HCT116 (cell line): ENCODE measurements around the gene OVOL2.

Experiments used
- EZH2 ChIP-seq: fragments of 200-600 bp; sonication (generic); IDR thresholded peaks from 2 replicates; pipeline ENCODE4 v1.6.1; 2017; ENCODE audit warnings: antibody characterized with exemption, mixed run types
- EZH2phosphoT487 ChIP-seq: fragments of 200-600 bp; IDR thresholded peaks from 2 replicates; pipeline ENCODE4 v1.6.1; 2018; ENCODE audit warnings: antibody characterized with exemption, borderline replicate concordance
- POLR2A ChIP-seq: IDR thresholded peaks from 2 replicates; pipeline ENCODE4 v1.7.0; 2011; ENCODE audit warnings: borderline replicate concordance; ENCODE audit not compliant: insufficient read depth, insufficient read length; ENCODE audit errors: extremely low read depth
- POLR2AphosphoS5 ChIP-seq: IDR thresholded peaks from 2 replicates; pipeline ENCODE4 v1.6.1; 2011; ENCODE audit warnings: mild to moderate bottlenecking, low read depth, low read length, moderate library complexity
- RAD21 ChIP-seq: IDR thresholded peaks from 2 replicates; pipeline ENCODE4 v1.6.1; 2012; ENCODE audit warnings: low read depth, mild to moderate bottlenecking
- SRF ChIP-seq: IDR thresholded peaks from 2 replicates; pipeline ENCODE4 v1.6.1; 2012; ENCODE audit warnings: low read depth
- TCF7L2 ChIP-seq: IDR thresholded peaks from 2 replicates; pipeline ENCODE4 v1.7.0; 2011; ENCODE audit warnings: borderline replicate concordance, inconsistent platforms; ENCODE audit not compliant: insufficient read depth, insufficient read length; ENCODE audit errors: extremely low read depth
- YY1 ChIP-seq: IDR thresholded peaks from 2 replicates; pipeline ENCODE4 v1.6.1; 2011; ENCODE audit warnings: low read length, low read depth, moderate library complexity, mild to moderate bottlenecking; ENCODE audit not compliant: insufficient replicate concordance; ENCODE audit errors: extremely low read depth
- ZNF274 ChIP-seq: fragments of 200-500 bp; sonication (Bioruptor generic); IDR thresholded peaks from 2 replicates; pipeline ENCODE4 v1.6.1; 2014; ENCODE audit warnings: mild to moderate bottlenecking, low read depth, low read length, inconsistent platforms
- TF ChIP-seq, protein P1 (sequence below), 3 experiments: fragments of 200-600 bp in 1 of 3; sonication (generic) in 1 of 3; IDR thresholded peaks in 2 of 3; conservative IDR thresholded peaks in 1 of 3; 2 replicates each; pipeline ENCODE4 v1.5.1; 2012 to 2017; ENCODE audit warnings: low read depth in 2 of 3, low read length in 2 of 3, antibody characterized with exemption in 1 of 3, borderline replicate concordance in 1 of 3, control low read depth in 1 of 3, mild to moderate bottlenecking in 1 of 3, mixed read lengths in 1 of 3, mixed run types in 1 of 3, moderate library complexity in 1 of 3; ENCODE audit not compliant: insufficient read depth in 1 of 3
- TF ChIP-seq, protein P2 (sequence below): IDR thresholded peaks from 2 replicates; pipeline ENCODE4 v1.6.1; 2012
- TF ChIP-seq, protein P3 (sequence below): IDR thresholded peaks from 2 replicates; pipeline ENCODE4 v1.6.1; 2012; ENCODE audit warnings: low read depth
- TF ChIP-seq, protein P4 (sequence below): IDR thresholded peaks from 2 replicates; pipeline ENCODE4 v1.6.1; 2012

DNA sequence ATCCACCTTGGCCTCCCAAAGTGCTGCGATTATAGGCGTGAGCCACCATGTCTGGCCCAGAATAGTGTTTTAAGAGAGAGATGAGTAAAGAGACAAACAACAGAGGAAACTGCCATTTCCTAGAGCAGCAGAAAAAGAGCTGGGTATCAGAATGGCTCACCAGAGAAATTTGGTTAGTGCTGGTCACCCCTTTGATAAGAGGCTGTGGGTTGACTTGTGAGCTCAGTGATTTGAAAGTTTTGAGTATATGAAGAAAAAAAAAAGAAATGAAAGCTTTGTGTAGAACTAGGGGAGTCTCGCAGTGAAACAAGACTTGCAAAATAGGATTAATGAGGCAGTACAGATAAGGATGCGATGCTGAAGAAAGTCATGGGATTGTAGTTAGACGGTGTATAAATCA lies 59.3 kb downstream of the OVOL2 start:
- TF ChIP-seq, protein P1, sequence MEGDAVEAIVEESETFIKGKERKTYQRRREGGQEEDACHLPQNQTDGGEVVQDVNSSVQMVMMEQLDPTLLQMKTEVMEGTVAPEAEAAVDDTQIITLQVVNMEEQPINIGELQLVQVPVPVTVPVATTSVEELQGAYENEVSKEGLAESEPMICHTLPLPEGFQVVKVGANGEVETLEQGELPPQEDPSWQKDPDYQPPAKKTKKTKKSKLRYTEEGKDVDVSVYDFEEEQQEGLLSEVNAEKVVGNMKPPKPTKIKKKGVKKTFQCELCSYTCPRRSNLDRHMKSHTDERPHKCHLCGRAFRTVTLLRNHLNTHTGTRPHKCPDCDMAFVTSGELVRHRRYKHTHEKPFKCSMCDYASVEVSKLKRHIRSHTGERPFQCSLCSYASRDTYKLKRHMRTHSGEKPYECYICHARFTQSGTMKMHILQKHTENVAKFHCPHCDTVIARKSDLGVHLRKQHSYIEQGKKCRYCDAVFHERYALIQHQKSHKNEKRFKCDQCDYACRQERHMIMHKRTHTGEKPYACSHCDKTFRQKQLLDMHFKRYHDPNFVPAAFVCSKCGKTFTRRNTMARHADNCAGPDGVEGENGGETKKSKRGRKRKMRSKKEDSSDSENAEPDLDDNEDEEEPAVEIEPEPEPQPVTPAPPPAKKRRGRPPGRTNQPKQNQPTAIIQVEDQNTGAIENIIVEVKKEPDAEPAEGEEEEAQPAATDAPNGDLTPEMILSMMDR (IDR thresholded peaks at IDR 0.05 in 2 of 3, conservative IDR thresholded peaks at IDR 0.05 in 1 of 3; ENCODE audit: borderline replicate concordance in 1 of 3, insufficient read depth in 1 of 3, low read depth in 2 of 3, low read length in 2 of 3): no peak
- TF ChIP-seq, protein P2, sequence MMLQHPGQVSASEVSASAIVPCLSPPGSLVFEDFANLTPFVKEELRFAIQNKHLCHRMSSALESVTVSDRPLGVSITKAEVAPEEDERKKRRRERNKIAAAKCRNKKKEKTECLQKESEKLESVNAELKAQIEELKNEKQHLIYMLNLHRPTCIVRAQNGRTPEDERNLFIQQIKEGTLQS: no peak
- TF ChIP-seq ZNF274 (no peak), SRF (no peak), EZH2 (no peak), POLR2AphosphoS5 (no peak), POLR2A (no peak), EZH2phosphoT487 (no peak), YY1 (no peak), RAD21 (no peak), TCF7L2 (no peak)
- TF ChIP-seq, protein P3, sequence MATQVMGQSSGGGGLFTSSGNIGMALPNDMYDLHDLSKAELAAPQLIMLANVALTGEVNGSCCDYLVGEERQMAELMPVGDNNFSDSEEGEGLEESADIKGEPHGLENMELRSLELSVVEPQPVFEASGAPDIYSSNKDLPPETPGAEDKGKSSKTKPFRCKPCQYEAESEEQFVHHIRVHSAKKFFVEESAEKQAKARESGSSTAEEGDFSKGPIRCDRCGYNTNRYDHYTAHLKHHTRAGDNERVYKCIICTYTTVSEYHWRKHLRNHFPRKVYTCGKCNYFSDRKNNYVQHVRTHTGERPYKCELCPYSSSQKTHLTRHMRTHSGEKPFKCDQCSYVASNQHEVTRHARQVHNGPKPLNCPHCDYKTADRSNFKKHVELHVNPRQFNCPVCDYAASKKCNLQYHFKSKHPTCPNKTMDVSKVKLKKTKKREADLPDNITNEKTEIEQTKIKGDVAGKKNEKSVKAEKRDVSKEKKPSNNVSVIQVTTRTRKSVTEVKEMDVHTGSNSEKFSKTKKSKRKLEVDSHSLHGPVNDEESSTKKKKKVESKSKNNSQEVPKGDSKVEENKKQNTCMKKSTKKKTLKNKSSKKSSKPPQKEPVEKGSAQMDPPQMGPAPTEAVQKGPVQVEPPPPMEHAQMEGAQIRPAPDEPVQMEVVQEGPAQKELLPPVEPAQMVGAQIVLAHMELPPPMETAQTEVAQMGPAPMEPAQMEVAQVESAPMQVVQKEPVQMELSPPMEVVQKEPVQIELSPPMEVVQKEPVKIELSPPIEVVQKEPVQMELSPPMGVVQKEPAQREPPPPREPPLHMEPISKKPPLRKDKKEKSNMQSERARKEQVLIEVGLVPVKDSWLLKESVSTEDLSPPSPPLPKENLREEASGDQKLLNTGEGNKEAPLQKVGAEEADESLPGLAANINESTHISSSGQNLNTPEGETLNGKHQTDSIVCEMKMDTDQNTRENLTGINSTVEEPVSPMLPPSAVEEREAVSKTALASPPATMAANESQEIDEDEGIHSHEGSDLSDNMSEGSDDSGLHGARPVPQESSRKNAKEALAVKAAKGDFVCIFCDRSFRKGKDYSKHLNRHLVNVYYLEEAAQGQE: no peak
- TF ChIP-seq, protein P4, sequence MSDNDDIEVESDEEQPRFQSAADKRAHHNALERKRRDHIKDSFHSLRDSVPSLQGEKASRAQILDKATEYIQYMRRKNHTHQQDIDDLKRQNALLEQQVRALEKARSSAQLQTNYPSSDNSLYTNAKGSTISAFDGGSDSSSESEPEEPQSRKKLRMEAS: no peak
